GM12878 (cell line): Measurements from ENCODE around the gene CLEC16A. TPM values are rescaled to one million over a fixed set of nuclear protein-coding genes. Genes with fewer than 3 reads are reported as not detected.

Experiments
- ATAC-seq: fragments of 200-7000 bp; cut with Tn5 transposase; 3 replicates; pipeline ENCODE4 v1.9.1; 2020; ENCODE audit warnings: mild to moderate bottlenecking, moderate library complexity
- BruUV-seq: library from RNA; stranded (reverse); fragments of 400-500 nt; replicated peaks from 2 replicates; lab custom pipeline; 2021; lab: Mats Ljungman, UMichigan
- CTCF ChIA-PET: fragments of 300-600 bp; sonication (Branson Sonifier 250); formaldehyde crosslinking; extraction: SDS; loops from one replicate; lab custom pipeline; 2021; ENCODE audit warnings: inconsistent platforms; lab: Yijun Ruan, JAX
- POLR2A ChIA-PET: fragments of 350-600 bp; formaldehyde crosslinking; extraction: SDS; loops from one replicate; lab custom pipeline; 2021; ENCODE audit warnings: inconsistent platforms; lab: Charles Lee
- RAD21 ChIA-PET: fragments of 300-600 bp; sonication (Branson Sonifier 250); formaldehyde crosslinking; loops from one replicate; lab custom pipeline; 2023; ENCODE audit warnings: antibody characterized with exemption; ENCODE audit not compliant: unreplicated experiment; lab: Charles Lee
- SMC1A ChIA-PET: fragments of 300-600 bp; sonication (Branson Sonifier 250); formaldehyde crosslinking; loops from one replicate; lab custom pipeline; 2023; ENCODE audit not compliant: unreplicated experiment, uncharacterized antibody; lab: Charles Lee
- DNase-seq: peaks from one replicate; pipeline ENCODE4 v3.0.0-alpha.2; 2011; ENCODE audit warnings: low read depth, low spot score
- FAIRE-seq: peaks from 3 replicates; lab custom pipeline; 2011; peaks lifted over from hg19 to GRCh38; lab: Jason Lieb, UNC
- H2AFZ ChIP-seq: 2 replicates; pipeline ENCODE4 v1.6.0; 2011; ENCODE audit warnings: low read depth, low read length, control low read depth; ENCODE audit not compliant: control insufficient read depth
- H3K27ac ChIP-seq: 2 replicates; pipeline ENCODE4 v1.5.1; 2011; ENCODE audit warnings: control low read depth; ENCODE audit not compliant: control insufficient read depth, insufficient read depth
- H3K27me3 ChIP-seq, 2 experiments: replicated peaks in 1 of 2; 2 replicates each; pipeline versions ENCODE4 v1.6.0 to v1.6.1; 2011; ENCODE audit warnings: low read length in 1 of 2; ENCODE audit not compliant: control insufficient read depth in 2 of 2, insufficient read depth in 2 of 2
- H3K36me3 ChIP-seq, 2 experiments: 2 replicates each; pipeline ENCODE4 v1.5.1; 2011; ENCODE audit warnings: low read length in 1 of 2; ENCODE audit not compliant: control insufficient read depth in 2 of 2, insufficient read depth in 2 of 2
- H3K4me1 ChIP-seq: 2 replicates; pipeline ENCODE4 v1.6.1; 2011; ENCODE audit warnings: mild to moderate bottlenecking, low read length, moderate library complexity, mixed read lengths; ENCODE audit not compliant: control insufficient read depth, insufficient read depth
- H3K4me2 ChIP-seq: 2 replicates; pipeline ENCODE4 v1.6.0; 2011; ENCODE audit warnings: control low read depth; ENCODE audit not compliant: control insufficient read depth, insufficient read depth
- H3K4me3 ChIP-seq: fragments of 200-600 bp; sonication (generic); 2 replicates; pipeline ENCODE4 v1.5.1; 2016
- H3K79me2 ChIP-seq: 2 replicates; pipeline ENCODE4 v1.6.0; 2011; ENCODE audit warnings: low read length; ENCODE audit not compliant: control insufficient read depth, insufficient read depth
- H3K9ac ChIP-seq: 2 replicates; pipeline ENCODE4 v1.8.0; 2011; ENCODE audit warnings: low read length, control low read depth, mixed read lengths; ENCODE audit not compliant: control insufficient read depth, insufficient read depth
- H3K9me3 ChIP-seq: replicated peaks from 3 replicates; pipeline ENCODE4 v1.5.1; 2011; ENCODE audit warnings: mild to moderate bottlenecking, low read length; ENCODE audit not compliant: control insufficient read depth, insufficient read depth
- H4K20me1 ChIP-seq: 2 replicates; pipeline ENCODE4 v1.6.0; 2011; ENCODE audit not compliant: control insufficient read depth, insufficient read depth
- BHLHE40 ChIP-seq, 2 experiments: fragments of 450-650 bp in 1 of 2; IDR thresholded peaks; 2 replicates each; pipeline ENCODE4 v1.6.1; 2011 to 2017; ENCODE audit warnings: low read depth in 2 of 2, borderline replicate concordance in 1 of 2, improper control_type of control experiment in 1 of 2, low read length in 1 of 2, mild to moderate bottlenecking in 1 of 2
- CBX5 ChIP-seq: sonication (generic); IDR thresholded peaks from 2 replicates; pipeline ENCODE4 v1.6.1; 2016; ENCODE audit warnings: low read depth, moderate library complexity, mild to moderate bottlenecking, inconsistent platforms
- CHD4 ChIP-seq: fragments of 200-600 bp; sonication (generic); IDR thresholded peaks from 2 replicates; pipeline ENCODE4 v1.6.1; 2016; ENCODE audit warnings: mild to moderate bottlenecking
- DPF2 ChIP-seq: fragments of 450-650 bp; IDR thresholded peaks from 2 replicates; pipeline ENCODE4 v1.6.1; 2017; ENCODE audit warnings: mild to moderate bottlenecking
- E2F4 ChIP-seq: IDR thresholded peaks from 2 replicates; pipeline ENCODE4 v1.6.1; 2012; ENCODE audit warnings: low read depth, low read length, improper control_type of control experiment
- EED ChIP-seq: sonication (generic); IDR thresholded peaks from 2 replicates; pipeline ENCODE4 v1.6.1; 2016; ENCODE audit warnings: antibody characterized with exemption, low read depth
- HDAC6 ChIP-seq: fragments of 200-600 bp; sonication (generic); IDR thresholded peaks from one replicate; pipeline ENCODE4 v1.8.0; 2017; ENCODE audit warnings: antibody characterized with exemption; ENCODE audit not compliant: unreplicated experiment
- IRF5 ChIP-seq: fragments of 450-650 bp; IDR thresholded peaks from 2 replicates; pipeline ENCODE4 v1.6.1; 2017; ENCODE audit warnings: borderline replicate concordance
- MTA2 ChIP-seq: fragments of 450-650 bp; IDR thresholded peaks from 2 replicates; pipeline ENCODE4 v1.6.1; 2016; ENCODE audit warnings: low read depth, mild to moderate bottlenecking, moderate library complexity
- NFIC ChIP-seq: IDR thresholded peaks from 2 replicates; pipeline ENCODE4 v1.6.1; 2012; ENCODE audit warnings: low read depth, mild to moderate bottlenecking, inconsistent platforms, low read length, moderate library complexity
- NFYB ChIP-seq: IDR thresholded peaks from 2 replicates; pipeline ENCODE4 v1.6.1; 2011; ENCODE audit warnings: low read depth, mild to moderate bottlenecking, low read length, improper control_type of control experiment, moderate library complexity; ENCODE audit not compliant: insufficient read depth
- PAX8 ChIP-seq: fragments of 450-650 bp; IDR thresholded peaks from 2 replicates; pipeline ENCODE4 v1.6.1; 2017; ENCODE audit warnings: mild to moderate bottlenecking, moderate library complexity
- POLR2AphosphoS2 ChIP-seq: IDR thresholded peaks from 2 replicates; pipeline ENCODE4 v1.6.1; 2011; ENCODE audit warnings: low read depth, mild to moderate bottlenecking, low read length, improper control_type of control experiment, moderate library complexity
- USF2 ChIP-seq: IDR thresholded peaks from 2 replicates; pipeline ENCODE4 v1.6.1; 2011; ENCODE audit warnings: low read depth, low read length, improper control_type of control experiment, borderline replicate concordance
- YY1 ChIP-seq: IDR thresholded peaks from 2 replicates; pipeline ENCODE4 v1.6.1; 2011; ENCODE audit warnings: low read depth, mild to moderate bottlenecking, low read length
- ZBED1 ChIP-seq: IDR thresholded peaks from 2 replicates; pipeline ENCODE4 v1.6.1; 2016; ENCODE audit warnings: borderline replicate concordance
- ZNF274 ChIP-seq: IDR thresholded peaks from one replicate; pipeline ENCODE4 v1.8.0; 2011; ENCODE audit not compliant: insufficient read length, insufficient read depth
- WGBS: methylation state at CpG from one replicate; pipeline ENCODE4 v1.1.6; 2016; ENCODE audit warnings: low lambda C conversion rate; ENCODE audit not compliant: insufficient replicate concordance, insufficient coverage; ENCODE audit errors: missing lambda C conversion rate; 5-methylcytosine and 5-hydroxymethylcytosine counted together
- in situ Hi-C: fragments of 300-500 bp; cut with MboI; formaldehyde crosslinking; loops from 9 replicates; pipeline ENCODE4 v1.14.3; 2018; ENCODE audit warnings: mixed read lengths
- intact Hi-C: fragments of 100-400 bp; cut with micrococcal nuclease; formaldehyde crosslinking; loops from one replicate; pipeline ENCODE4 v1.14.2; 2022; ENCODE audit not compliant: unreplicated experiment
- polyA plus RNA-seq, 11 experiments: library from polyadenylated mRNA; depleted of rRNA in 4 of 11; unstranded in 6 of 11; stranded (reverse) in 5 of 11; fragments of >200 nt; fragmentation: Nextera tagmentation in 4 of 11; fragmentation: Illumina TruSeq in 1 of 11; extraction: Ambion mirVana in 4 of 11; extraction: Trizol in 1 of 11; gene quantifications; 1 replicate in 1 of 11; 2 replicates in 10 of 11; pipeline versions ENCODE4 v1.2.1 to v1.2.3, GENCODE V29; 2011 to 2016; ENCODE audit warnings: inconsistent platforms in 2 of 11, missing spikeins in 2 of 11, low read depth in 1 of 11
- total RNA-seq, 4 experiments: library from RNA; depleted of rRNA in 3 of 4; stranded (reverse); fragments of >200 nt in 3 of 4; fragmentation: Illumina TruSeq in 1 of 4; extraction: Trizol in 1 of 4; gene quantifications; 2 replicates each; pipeline versions ENCODE4 v1.2.1 to v1.2.3, GENCODE V29; 2013 to 2021

The CLEC16A gene
- total and polyA plus RNA-seq, 10 of the 15 experiments (the other 5 are each of a cell fraction or from before 2014, with no cell fraction given): 1.5 to 28.8 (median 19.2) TPM

DNA sequence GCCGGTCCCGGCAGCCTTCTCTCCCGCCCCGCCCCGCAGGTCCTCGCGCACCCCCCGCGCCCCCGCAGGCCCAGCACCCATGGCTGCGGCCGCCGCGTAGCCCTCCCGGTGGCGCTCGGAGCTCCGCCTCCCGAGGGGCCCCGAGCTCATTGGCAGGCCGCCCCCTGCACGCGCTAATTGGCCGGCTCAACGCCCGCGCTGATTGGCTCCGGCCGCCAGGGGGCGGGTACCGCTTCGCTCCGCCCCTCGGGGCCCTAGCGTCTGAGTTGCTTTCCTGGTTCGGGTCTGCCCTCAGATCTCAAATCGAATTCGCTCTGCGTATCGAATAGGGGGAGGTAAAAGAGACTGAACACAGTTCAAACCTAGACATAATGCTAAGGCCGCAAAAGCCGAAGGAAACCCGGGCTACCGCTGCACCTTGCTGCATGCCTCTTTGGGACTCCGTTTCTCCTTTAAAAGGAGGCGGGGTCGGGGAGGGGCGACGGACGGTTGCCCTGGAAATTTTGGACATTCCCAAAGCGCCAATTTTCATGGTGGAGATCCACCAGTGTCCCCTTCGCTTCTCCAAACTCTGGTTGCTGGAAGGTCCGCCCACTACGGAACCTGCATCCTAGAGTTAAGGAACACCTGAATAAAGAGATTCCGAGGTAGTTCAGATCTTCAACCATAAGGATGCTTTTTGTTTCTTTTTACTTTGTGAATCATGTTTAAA lies 1.9 kb upstream of the CLEC16A start, which contains the start of gene DEXI:
Gene DEXI (minus strand): TSS at position 117 of the 712 bp plus-strand sequence. CDS start 463 bp downstream, outside the sequence.
- peaks cover 32% of the 10 kb centered on the region for H3K4me1 ChIP-seq
- peaks cover 76% of the 10 kb centered on the region for H3K79me2 ChIP-seq
- H3K36me3 ChIP-seq: no peaks in the 10 kb centered on the region; a peak in 2 of 4 replicates
- BruUV-seq: no TSS peak
- RAD21 ChIA-PET: interaction anchor here (0.6 to 7.1 kb wide), 14 partner anchors 7 to 839 kb away, joined by 3 to 50 read pairs (median 4); partner anchors contain the start of genes CIITA and SOCS1
- ATAC-seq: peak; percentile 80
- POLR2A ChIA-PET: interaction anchor here (0.6 to 3.8 kb wide), 8 partner anchors 8 to 458 kb away, joined by 3 to 24 read pairs (median 5); partner anchors contain the start of gene NUBP1
- no peaks in the 10 kb centered on the region for H3K9me3 ChIP-seq
- H2AFZ ChIP-seq: peak within 1 kb of the TSS; percentile 98
- H3K27ac ChIP-seq: peak within 1 kb of the TSS; percentile 72
- CTCF ChIA-PET: interaction anchor here (0.8 to 6.3 kb wide), 4 partner anchors 7 to 417 kb away, joined by 3 to 63 read pairs (median 3); no protein-coding TSS in a partner anchor
- intact Hi-C loops (no loop called here), in situ Hi-C loops (no loop called here)
- SMC1A ChIA-PET: interaction anchor here (0.6 to 3.0 kb wide), 7 partner anchors 8 to 198 kb away, joined by 3 to 12 read pairs (median 6); partner anchors contain the start of genes CIITA and NUBP1
- WGBS: 7% methylated on average over 47 of the region's 55 CpGs
- no peaks in the 10 kb centered on the region for H3K27me3 ChIP-seq
- peak; percentile 68 for FAIRE-seq
- H3K4me2 ChIP-seq: peak within 1 kb of the TSS; percentile 98
- peak within 1 kb of the TSS; percentile 90 for H3K9ac ChIP-seq
- H3K4me3 ChIP-seq: peak within 1 kb of the TSS; percentile 82
- no peaks in the 10 kb centered on the region; the same call in none of the 2 replicates for H4K20me1 ChIP-seq
- peak; percentile 69 for DNase-seq
- peak; percentile 71; the same call in 1 of the 2 replicates for TF ChIP-seq POLR2AphosphoS2
- no peak for TF ChIP-seq EED
- TF ChIP-seq MTA2: no peak
- no peak for TF ChIP-seq USF2
- no peak for TF ChIP-seq DPF2
- no peak for TF ChIP-seq PAX8
- no peak for TF ChIP-seq NFIC
- TF ChIP-seq ZBED1: no peak
- no peak for TF ChIP-seq E2F4
- no peak for TF ChIP-seq IRF5
- TF ChIP-seq CBX5: no peak
- peak; percentile 81 for TF ChIP-seq NFYB
- TF ChIP-seq BHLHE40 (IDR thresholded peaks at IDR 0.05; ENCODE audit: borderline replicate concordance in 1 of 2, low read depth in 2 of 2, low read length in 1 of 2): peak in 1 of 2 experiments; percentile 78; a peak in 2 of 4 replicates
- TF ChIP-seq YY1: peak; percentile 69
- no peak for TF ChIP-seq ZNF274
- TF ChIP-seq HDAC6: no peak
- no peak for TF ChIP-seq CHD4
